ENCODE results near the gene C10orf62. TPM values are rescaled to one million over a fixed set of nuclear protein-coding genes. Genes with fewer than 3 reads are reported as not detected.

C10orf62 gene
- total RNA-seq, 1 donor from 2014 or later, result not detected

DNA sequence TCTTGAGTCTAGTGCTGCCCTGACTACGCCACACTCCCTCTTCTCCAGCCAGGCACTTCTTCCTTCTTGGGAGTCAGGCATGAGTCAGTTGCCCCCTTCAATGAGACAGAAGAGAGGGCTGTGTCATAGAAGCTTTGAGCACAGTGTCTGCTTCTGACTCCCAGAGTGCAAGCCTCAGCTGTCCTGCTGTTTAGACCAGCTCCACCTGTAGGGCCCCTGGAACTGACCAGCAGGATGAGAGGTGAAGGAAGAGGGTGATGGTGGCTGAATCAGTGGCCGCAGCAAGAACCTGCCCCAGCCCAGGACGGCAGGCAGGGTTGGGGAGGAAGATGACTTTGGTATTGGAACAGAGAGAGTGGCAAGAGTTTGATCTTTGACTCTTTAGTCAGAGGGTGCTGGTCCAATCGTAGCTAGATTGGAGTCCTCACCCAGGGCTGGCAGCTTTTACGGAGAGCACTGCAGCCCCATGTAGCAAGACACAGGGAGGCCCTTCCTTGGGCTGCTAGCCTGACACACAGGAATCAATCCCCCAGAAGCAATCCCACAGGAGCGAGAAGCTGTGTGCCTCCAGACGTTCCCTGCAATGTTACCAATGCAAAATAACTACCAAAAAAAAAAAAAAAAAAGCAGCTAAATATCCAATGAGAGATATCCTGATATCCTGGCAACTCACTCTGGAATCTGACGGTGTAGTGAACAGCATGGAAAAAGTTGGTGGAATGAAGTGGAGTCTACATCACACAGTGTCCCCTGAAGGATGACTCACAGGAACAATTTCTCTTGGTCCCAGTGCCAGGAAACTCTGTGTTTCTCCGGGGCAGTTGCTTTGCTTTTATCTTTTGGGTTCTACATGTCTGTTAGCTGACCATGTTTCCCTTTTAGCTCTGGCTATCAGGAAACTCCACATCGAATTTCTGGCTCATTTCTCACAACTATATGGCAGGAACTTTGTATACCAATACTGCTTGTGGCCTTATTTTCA, 6.9 kb downstream of the C10orf62 start:
- Histone ChIP-seq H3K4me3 (ENCODE audit: low read depth, low read length) (no peak overlapping the region), H3K36me3 (ENCODE audit: control insufficient read depth, insufficient read depth, low read length) (no peaks in the 10 kb centered on the region), H3K27me3 (ENCODE audit: control insufficient read depth, insufficient read depth, low read length) (no peaks in the 10 kb centered on the region)
- DNase-seq (ENCODE audit: low read depth), result peak; percentile 72
- TF ChIP-seq, protein P1, sequence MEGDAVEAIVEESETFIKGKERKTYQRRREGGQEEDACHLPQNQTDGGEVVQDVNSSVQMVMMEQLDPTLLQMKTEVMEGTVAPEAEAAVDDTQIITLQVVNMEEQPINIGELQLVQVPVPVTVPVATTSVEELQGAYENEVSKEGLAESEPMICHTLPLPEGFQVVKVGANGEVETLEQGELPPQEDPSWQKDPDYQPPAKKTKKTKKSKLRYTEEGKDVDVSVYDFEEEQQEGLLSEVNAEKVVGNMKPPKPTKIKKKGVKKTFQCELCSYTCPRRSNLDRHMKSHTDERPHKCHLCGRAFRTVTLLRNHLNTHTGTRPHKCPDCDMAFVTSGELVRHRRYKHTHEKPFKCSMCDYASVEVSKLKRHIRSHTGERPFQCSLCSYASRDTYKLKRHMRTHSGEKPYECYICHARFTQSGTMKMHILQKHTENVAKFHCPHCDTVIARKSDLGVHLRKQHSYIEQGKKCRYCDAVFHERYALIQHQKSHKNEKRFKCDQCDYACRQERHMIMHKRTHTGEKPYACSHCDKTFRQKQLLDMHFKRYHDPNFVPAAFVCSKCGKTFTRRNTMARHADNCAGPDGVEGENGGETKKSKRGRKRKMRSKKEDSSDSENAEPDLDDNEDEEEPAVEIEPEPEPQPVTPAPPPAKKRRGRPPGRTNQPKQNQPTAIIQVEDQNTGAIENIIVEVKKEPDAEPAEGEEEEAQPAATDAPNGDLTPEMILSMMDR (IDR thresholded peaks at IDR 0.05; ENCODE audit: insufficient read depth, low read length, poor library complexity, severe bottlenecking), result peak; percentile 7

DNA sequence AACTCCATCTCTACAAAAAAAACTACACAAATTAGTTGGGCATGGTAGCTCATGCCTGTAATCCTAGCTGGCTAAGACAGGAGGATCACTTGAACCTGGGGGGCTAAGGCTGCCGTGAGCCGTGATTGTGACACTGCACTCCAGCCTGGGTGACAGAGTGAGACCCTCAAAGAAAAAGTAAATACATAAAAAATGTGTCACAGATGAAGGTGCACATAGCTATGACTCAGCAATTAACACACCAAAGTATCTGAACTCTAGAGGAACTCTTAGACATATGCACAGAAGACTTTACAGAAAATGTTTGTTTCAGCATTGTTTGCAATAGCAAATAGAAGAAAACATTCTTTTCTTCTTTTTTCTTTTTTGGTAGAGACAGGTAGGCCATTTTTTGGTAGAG, 8.3 kb downstream of the C10orf62 start:
- Histone ChIP-seq H3K27me3 (ENCODE audit: control insufficient read depth, insufficient read depth, low read length) (no peaks in the 10 kb centered on the region), H3K4me3 (ENCODE audit: low read depth, low read length) (no peak overlapping the region), H3K36me3 (ENCODE audit: control insufficient read depth, insufficient read depth, low read length) (no peaks in the 10 kb centered on the region)
- TF ChIP-seq, protein P1 (IDR thresholded peaks at IDR 0.05; ENCODE audit: insufficient read depth, low read length, poor library complexity, severe bottlenecking), result no peak
- no peak for DNase-seq (ENCODE audit: low read depth)

DNA sequence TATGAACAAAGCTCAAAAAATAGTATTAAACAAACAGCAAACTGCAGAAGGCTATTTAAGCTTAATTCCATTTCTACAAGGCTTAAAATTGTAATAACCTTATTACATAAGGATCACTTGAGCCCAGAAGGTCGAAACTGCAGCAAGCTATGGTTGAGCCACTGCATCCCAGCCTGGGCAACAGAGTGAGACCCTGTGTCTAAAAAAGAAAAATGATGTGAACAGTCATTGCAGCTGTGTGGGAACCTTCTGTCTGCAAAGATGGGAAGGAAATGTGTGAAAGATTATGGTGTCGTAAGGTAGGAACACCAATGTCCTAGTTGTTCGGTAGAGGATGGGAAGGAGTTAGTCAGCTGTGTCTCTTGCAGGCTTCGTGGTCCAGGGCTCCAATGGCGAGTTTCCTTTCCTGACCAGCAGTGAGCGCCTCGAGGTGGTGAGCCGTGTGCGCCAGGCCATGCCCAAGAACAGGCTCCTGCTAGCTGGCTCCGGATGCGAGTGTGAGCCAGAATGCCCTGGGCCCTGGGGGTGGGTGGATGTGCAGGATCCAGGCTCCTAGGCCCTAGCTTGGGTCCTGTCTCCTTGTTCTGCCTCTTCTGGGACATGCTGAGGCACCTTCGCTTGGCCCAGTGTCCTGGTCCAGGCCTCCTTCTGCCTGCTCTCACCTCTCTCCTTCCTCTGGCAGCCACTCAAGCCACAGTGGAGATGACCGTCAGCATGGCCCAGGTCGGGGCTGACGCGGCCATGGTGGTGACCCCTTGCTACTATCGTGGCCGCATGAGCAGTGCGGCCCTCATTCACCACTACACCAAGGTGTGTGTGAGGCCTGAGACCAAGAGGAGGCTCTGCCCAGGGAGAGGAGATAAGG, 9.1 kb downstream of the C10orf62 start:
- no peak overlapping the region for H3K4me3 ChIP-seq (ENCODE audit: low read depth, low read length)
- no peaks in the 10 kb centered on the region for H3K27me3 ChIP-seq (ENCODE audit: control insufficient read depth, insufficient read depth, low read length)
- DNase-seq (ENCODE audit: low read depth), result no peak
- TF ChIP-seq, protein P1 (IDR thresholded peaks at IDR 0.05; ENCODE audit: insufficient read depth, low read length, poor library complexity, severe bottlenecking), result no peak
- no peaks in the 10 kb centered on the region for H3K36me3 ChIP-seq (ENCODE audit: control insufficient read depth, insufficient read depth, low read length)

DNA sequence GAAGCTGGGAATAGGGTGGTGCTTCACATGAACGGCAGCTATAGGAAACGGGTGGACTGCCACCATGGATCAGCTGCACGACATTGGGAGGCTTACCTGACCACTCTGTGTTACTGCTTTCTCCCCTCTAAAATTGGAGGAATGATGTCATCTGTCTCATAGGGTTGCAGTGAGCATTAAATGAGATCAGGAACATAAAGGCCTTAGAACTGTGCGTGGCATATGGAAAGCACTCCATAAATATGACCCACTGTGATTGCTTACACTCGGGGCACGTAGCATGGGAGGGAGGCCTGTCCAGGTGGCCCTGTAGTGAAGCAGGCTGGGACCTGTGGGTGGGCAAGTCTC, 9.7 kb downstream of the C10orf62 start:
- Histone ChIP-seq H3K4me3 (ENCODE audit: low read depth, low read length) (no peak overlapping the region), H3K36me3 (ENCODE audit: control insufficient read depth, insufficient read depth, low read length) (no peaks in the 10 kb centered on the region), H3K27me3 (ENCODE audit: control insufficient read depth, insufficient read depth, low read length) (no peaks in the 10 kb centered on the region)
- DNase-seq (ENCODE audit: low read depth), result no peak
- TF ChIP-seq, protein P1 (IDR thresholded peaks at IDR 0.05; ENCODE audit: insufficient read depth, low read length, poor library complexity, severe bottlenecking), result no peak

DNA sequence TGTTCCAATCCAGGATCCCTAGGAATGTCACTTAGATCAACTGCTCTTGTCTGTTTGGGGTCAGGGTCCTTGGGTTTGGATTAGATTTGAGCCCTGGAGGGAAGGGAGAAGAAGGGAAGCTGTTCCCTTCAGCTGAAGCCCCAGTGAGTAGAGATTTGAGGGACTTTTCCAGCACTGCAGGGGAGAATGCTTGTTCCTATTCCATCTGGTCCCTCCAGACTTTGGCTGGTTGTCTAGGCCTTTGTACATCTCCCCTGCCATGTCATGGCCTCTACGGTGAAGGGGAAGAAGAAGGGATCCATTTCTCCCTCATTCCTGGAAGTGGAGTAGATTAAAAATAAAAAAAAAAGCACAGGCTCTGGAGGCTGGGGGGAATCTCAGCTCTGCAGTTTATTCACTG, 11.1 kb downstream of the C10orf62 start:
- Histone ChIP-seq H3K27me3 (ENCODE audit: control insufficient read depth, insufficient read depth, low read length) (no peaks in the 10 kb centered on the region), H3K36me3 (ENCODE audit: control insufficient read depth, insufficient read depth, low read length) (no peaks in the 10 kb centered on the region), H3K4me3 (ENCODE audit: low read depth, low read length) (no peak overlapping the region)
- TF ChIP-seq, protein P1 (IDR thresholded peaks at IDR 0.05; ENCODE audit: insufficient read depth, low read length, poor library complexity, severe bottlenecking), result no peak
- no peak for DNase-seq (ENCODE audit: low read depth)
